ENCODE measurements around the gene CSK.

The CSK gene

DNA sequence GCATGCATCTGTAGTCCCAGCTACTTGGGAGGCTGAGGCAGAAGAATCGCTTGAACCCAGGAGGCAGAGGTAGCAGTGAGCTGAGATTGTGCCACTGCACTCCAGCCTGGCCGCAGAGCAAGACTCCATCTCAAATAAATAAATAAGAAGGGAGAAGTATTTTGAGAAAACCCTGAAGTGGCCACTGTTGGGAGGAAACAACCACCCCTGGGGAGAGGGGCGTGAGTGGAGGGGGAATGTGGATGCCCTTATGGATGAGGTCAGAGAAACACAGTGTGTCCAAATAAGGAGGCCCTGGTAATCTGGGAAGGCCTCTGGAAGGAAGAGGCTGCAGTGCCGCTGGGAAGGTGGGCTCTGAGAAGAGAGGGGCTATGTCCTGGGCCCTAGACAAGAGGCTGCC, 40.4 kb downstream of the CSK start:
- in situ Hi-C loops (cut with HindIII; ENCODE audit: low sequenced_read_pairs) = no loop called here
- TF ChIP-seq, protein P1, sequence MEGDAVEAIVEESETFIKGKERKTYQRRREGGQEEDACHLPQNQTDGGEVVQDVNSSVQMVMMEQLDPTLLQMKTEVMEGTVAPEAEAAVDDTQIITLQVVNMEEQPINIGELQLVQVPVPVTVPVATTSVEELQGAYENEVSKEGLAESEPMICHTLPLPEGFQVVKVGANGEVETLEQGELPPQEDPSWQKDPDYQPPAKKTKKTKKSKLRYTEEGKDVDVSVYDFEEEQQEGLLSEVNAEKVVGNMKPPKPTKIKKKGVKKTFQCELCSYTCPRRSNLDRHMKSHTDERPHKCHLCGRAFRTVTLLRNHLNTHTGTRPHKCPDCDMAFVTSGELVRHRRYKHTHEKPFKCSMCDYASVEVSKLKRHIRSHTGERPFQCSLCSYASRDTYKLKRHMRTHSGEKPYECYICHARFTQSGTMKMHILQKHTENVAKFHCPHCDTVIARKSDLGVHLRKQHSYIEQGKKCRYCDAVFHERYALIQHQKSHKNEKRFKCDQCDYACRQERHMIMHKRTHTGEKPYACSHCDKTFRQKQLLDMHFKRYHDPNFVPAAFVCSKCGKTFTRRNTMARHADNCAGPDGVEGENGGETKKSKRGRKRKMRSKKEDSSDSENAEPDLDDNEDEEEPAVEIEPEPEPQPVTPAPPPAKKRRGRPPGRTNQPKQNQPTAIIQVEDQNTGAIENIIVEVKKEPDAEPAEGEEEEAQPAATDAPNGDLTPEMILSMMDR (IDR thresholded peaks at IDR 0.05; ENCODE audit: low read depth, low read length, missing control alignments) = no peak
- no peak overlapping the region for H3K4me3 ChIP-seq (ENCODE audit: low read depth, low read length)
- no peak for DNase-seq (ENCODE audit: low read depth)

DNA sequence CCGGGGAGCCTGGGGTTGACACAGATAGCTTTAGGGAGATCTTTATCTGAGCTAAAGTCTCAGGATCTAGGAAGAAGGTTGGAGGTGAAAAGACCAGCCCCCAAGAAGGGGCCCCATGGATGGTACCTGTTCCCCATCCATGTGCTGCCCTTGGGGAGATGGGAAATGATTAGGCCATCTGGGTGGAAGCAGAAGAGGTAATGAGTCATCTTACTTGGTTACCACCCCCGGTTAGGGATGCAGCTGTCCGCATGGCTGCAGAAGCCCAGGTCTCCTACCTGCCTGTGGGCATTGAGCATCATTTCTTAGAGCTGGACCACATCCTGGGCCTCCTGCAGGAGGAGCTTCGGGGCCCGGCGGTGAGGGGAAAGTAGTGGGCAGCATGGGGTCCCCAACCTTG, 41.4 kb downstream of the CSK start:
- DNase-seq (ENCODE audit: low read depth) = no peak
- in situ Hi-C loops (cut with HindIII; ENCODE audit: low sequenced_read_pairs) = no loop called here
- H3K4me3 ChIP-seq (ENCODE audit: low read depth, low read length) = no peak overlapping the region

DNA sequence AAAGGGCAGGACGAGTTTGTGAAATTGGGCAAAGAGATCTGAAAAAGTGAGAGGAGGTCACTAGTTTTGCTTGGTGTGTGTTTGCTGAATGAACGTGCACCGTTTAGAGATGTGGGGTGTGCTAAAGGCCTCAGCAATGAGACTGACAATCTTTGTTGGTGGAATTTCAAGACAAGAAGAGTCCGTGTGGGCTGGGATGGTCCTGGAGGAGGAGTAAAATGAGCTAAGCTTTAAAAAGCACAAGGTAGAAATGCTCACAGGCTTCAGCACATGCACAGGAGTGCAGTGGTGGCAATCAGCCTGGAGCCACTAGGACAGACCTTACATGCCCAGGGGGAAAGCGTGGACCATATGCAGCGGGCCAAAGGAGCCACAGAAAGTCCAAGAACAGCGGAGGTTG, 43.1 kb downstream of the CSK start:
- no peak for DNase-seq (ENCODE audit: low read depth)
- in situ Hi-C loops (cut with HindIII; ENCODE audit: low sequenced_read_pairs) = no loop called here
- TF ChIP-seq, protein P1 (IDR thresholded peaks at IDR 0.05; ENCODE audit: low read depth, low read length, missing control alignments) = no peak
- H3K4me3 ChIP-seq (ENCODE audit: low read depth, low read length) = no peak overlapping the region

More for the DNA sequence above, 41.4 kb downstream of the CSK start:
- TF ChIP-seq, protein P1 (IDR thresholded peaks at IDR 0.05; ENCODE audit: low read depth, low read length, missing control alignments) = no peak

DNA sequence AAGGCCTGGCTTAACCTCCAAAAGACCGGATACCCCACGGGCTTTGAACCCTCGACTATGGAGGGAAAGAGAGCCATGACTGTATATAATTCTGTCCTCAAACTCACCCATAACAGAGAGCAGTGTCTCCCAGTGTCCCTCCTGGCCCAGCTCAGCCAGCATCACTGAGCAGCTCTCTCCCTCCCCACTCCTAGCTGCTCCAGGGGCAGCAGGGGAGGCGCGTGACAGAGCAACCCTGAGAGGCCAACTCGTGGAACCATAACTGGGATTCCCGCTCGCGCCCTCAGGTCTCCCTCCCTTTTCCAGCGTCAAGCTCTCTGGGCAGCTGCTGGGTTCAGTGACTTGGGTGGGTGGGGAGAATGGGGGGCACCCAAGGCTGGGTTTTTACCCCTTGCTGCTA, 44.0 kb downstream of the CSK start:
- TF ChIP-seq, protein P1 (IDR thresholded peaks at IDR 0.05; ENCODE audit: low read depth, low read length, missing control alignments) = no peak
- in situ Hi-C loops (cut with HindIII; ENCODE audit: low sequenced_read_pairs) = no loop called here
- H3K4me3 ChIP-seq (ENCODE audit: low read depth, low read length) = no peak overlapping the region
- DNase-seq (ENCODE audit: low read depth) = no peak

DNA sequence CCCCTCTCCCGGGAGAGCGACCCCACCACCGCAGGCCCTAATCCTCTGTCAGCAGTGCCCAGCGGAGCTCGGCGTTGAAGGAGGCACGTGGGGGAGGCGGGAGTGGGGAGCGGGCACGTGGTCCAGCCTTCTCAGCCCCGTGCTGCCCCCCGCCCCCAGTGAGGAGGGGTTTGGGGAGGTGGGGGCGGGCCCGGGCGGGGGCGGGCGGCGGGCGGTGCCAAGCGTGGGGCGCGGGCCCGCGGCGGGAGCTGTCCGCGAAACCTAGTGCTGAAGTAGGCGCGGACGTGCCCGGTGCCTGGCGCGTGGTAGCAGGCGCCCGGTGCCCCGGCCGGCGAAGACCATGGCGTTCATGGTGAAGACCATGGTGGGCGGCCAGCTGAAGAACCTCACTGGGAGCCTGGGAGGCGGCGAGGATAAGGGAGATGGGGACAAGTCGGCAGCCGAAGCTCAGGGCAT, 44.5 kb downstream of the CSK start, which contains the start of gene CPLX3:
Gene CPLX3, plus strand, starts transcription at position 264 of the 456 bp plus-strand sequence. Its CDS starts 77 bp downstream, at position 341.
- DNase-seq (ENCODE audit: low read depth) = no peak
- in situ Hi-C loops (cut with HindIII; ENCODE audit: low sequenced_read_pairs) = no loop called here
- TF ChIP-seq, protein P1 (IDR thresholded peaks at IDR 0.05; ENCODE audit: low read depth, low read length, missing control alignments) = no peak
- no peak within 1 kb of the TSS for H3K4me3 ChIP-seq (ENCODE audit: low read depth, low read length)

DNA sequence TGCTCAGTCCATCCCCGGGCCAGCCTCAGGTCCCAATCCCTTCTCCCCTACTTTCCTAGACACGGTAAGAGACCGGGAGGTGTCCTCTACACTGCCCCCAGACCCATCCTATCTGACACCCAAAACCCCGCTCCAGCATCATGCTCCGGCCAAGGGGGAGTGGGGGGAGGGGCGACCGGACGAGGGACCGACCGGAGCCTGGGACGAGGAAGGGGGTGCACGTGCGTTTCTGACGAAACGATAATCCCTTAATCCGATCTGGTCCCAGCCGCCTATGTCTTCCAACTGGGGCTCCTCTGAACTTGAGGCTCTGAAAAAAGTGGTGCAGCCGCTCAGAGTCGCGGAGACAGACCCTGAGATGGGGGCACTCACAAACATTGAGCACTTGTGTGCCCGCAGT, 45.0 kb downstream of the CSK start:
- DNase-seq (ENCODE audit: low read depth) = no peak
- H3K4me3 ChIP-seq (ENCODE audit: low read depth, low read length) = no peak overlapping the region
- TF ChIP-seq, protein P1 (IDR thresholded peaks at IDR 0.05; ENCODE audit: low read depth, low read length, missing control alignments) = no peak
- in situ Hi-C loops (cut with HindIII; ENCODE audit: low sequenced_read_pairs) = no loop called here

DNA sequence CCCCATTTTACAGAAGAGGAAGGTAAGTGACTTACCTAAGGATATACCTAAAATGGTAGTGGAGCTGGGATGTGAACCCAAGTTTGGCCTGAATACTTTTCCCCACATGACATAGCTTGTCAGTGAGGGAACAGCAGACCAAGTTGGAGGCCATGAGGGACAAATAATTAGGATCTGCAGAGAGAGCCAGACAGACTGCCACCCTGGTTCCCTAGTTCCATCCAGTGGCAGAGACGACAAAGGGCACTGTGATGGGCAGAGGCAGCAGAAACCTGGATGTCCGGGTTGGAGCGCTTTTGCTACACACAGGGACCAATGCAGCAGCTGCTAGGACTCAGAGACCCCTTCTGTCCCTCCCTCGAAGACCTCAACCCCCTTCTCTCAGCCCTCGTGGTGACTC, 45.7 kb downstream of the CSK start:
- no peak for DNase-seq (ENCODE audit: low read depth)
- no peak overlapping the region for H3K4me3 ChIP-seq (ENCODE audit: low read depth, low read length)
- in situ Hi-C loops (cut with HindIII; ENCODE audit: low sequenced_read_pairs) = no loop called here
- TF ChIP-seq, protein P1 (IDR thresholded peaks at IDR 0.05; ENCODE audit: low read depth, low read length, missing control alignments) = no peak

All from astrocyte of the cerebellum (primary cell).